Effector memory CD8-positive, alpha-beta T cell (primary cell): ENCODE data around the gene KRTAP5-3.

Source experiments
- ATAC-seq: fragments of 150-1000 bp; cut with Tn5 transposase; replicated peaks from 2 replicates; pipeline ENCODE4 v1.10.0; 2021; ENCODE audit warnings: mild to moderate bottlenecking, moderate library complexity
- DNase-seq, 3 experiments: peaks; one replicate each; pipeline ENCODE4 v3.0.0; 2021
- H3K27ac Mint-ChIP-seq, 2 donors: one replicate each; pipeline ENCODE4 v1.8.0; 2022; ENCODE audit warnings: mild to moderate bottlenecking in 2 of 2, mixed read lengths in 2 of 2, moderate library complexity in 2 of 2
- H3K27me3 Mint-ChIP-seq, 2 donors: one replicate each; pipeline ENCODE4 v1.8.0; 2022; ENCODE audit warnings: mixed read lengths in 2 of 2
- H3K36me3 Mint-ChIP-seq: one replicate; pipeline ENCODE4 v1.8.0; 2022; ENCODE audit warnings: mild to moderate bottlenecking, moderate library complexity, mixed read lengths; ENCODE audit not compliant: insufficient read depth
- H3K4me1 Mint-ChIP-seq, 2 donors: one replicate each; pipeline ENCODE4 v1.8.0; 2022; ENCODE audit warnings: low read depth in 2 of 2, mixed read lengths in 2 of 2
- H3K4me3 Mint-ChIP-seq, 2 donors: one replicate each; pipeline ENCODE4 v1.8.0; 2022; ENCODE audit warnings: mild to moderate bottlenecking in 2 of 2, mixed read lengths in 2 of 2, moderate library complexity in 2 of 2
- H3K9me3 Mint-ChIP-seq, 2 donors: one replicate each; pipeline ENCODE4 v1.8.0; 2022; ENCODE audit warnings: mixed read lengths in 2 of 2
- total RNA-seq, 9 experiments: gene quantifications; one replicate each; lab custom pipeline; 2026; lab: John Stamatoyannopoulos, UW

KRTAP5-3 gene, protein sequence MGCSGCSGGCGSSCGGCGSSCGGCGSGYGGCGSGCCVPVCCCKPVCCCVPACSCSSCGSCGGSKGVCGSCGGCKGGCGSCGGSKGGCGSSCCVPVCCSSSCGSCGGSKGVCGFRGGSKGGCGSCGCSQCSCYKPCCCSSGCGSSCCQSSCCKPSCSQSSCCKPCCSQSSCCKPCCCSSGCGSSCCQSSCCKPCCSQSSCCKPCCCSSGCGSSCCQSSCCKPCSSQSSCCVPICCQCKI
- total RNA-seq: 0 reads per million in 9 experiments

DNA sequence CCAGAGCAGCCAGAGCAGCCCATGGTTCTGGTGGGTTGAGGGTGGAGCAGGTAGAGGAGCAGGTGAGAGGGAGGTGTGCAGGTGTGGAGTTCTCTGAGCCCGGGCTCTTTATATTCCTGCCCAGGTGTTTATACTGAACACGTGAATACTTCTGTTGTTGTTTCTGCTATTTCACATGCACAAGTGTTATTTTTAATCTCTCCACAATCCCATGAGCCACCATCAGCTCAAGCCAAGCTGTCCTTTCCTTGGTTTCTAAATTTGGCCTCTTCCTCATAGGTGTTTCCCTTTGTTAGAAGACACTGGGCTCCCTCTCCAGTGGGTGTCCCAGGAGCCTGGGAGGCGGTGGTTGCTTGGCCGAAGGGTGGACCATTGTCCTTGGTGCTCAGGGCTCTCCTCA lies at the start of gene KRTAP5-3:
Gene KRTAP5-3, minus strand, starts transcription at position 101 of the 400 bp plus-strand sequence. Its CDS starts 78 bp downstream, at position 23.
- ATAC-seq: no peak
- H3K36me3 Mint-ChIP-seq: no peaks in the 10 kb centered on the region
- H3K27ac Mint-ChIP-seq: no peak within 1 kb of the TSS
- H3K4me1 Mint-ChIP-seq: peaks cover 8 to 12% of the 10 kb centered on the region in 2 donors
- H3K4me3 Mint-ChIP-seq: no peak within 1 kb of the TSS
- peaks cover 35 to 36% of the 10 kb centered on the region in 2 donors for H3K27me3 Mint-ChIP-seq
- DNase-seq: no peak
- H3K9me3 Mint-ChIP-seq: no peaks in the 10 kb centered on the region

DNA sequence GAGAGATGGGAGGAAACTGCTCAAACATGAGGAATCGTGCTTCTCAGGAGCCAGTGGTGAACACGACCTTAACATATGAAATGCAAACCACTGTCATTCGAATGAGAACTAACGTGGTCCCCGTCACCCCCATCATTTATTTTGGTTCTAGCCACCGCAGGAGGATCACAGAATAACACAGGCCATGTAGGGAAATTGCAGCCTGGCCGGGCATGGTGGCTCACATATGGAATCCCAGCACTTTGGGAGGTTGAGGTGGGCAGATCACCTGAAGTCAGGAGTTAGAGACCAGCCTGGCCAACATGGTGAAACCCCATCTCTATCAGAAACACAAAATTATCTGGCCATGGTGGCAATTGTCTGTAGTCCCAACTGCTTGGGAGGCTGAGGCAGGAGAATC lies 48.4 kb upstream of the KRTAP5-3 start:
- H3K27me3 Mint-ChIP-seq: peaks cover 41 to 89% of the 10 kb centered on the region in 2 donors
- no peak overlapping the region for H3K4me3 Mint-ChIP-seq
- ATAC-seq (no peak), DNase-seq (no peak)
- H3K9me3 Mint-ChIP-seq: no peaks in the 10 kb centered on the region
- H3K27ac Mint-ChIP-seq: no peak overlapping the region
- H3K4me1 Mint-ChIP-seq: peaks cover 8 to 9% of the 10 kb centered on the region in 2 donors
- H3K36me3 Mint-ChIP-seq: peaks cover 4% of the 10 kb centered on the region

DNA sequence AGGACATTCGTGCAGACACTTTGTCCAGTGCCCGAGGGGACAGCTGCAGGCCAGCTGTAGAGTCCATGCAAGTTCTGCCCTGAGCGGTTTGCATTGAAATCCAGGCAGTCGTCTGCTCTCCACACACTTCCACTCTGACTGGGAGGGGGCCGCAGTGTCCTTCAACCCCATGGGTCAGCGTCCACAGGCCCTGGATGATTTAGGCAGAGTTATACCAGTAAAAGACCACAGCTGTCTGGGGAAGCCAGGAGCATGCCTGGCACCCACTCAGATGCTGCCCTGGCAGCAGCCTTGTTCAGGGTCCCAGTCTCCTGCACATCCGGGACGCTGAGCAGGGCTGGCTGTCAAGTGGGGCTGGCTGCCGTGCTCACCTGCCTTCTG lies 47.8 kb upstream of the KRTAP5-3 start:
- no peaks in the 10 kb centered on the region for H3K9me3 Mint-ChIP-seq
- no peak overlapping the region for H3K27ac Mint-ChIP-seq
- H3K4me1 Mint-ChIP-seq: peaks cover 8 to 9% of the 10 kb centered on the region in 2 donors
- no peak for ATAC-seq
- H3K4me3 Mint-ChIP-seq: no peak overlapping the region
- H3K36me3 Mint-ChIP-seq: peaks cover 4% of the 10 kb centered on the region
- H3K27me3 Mint-ChIP-seq: peaks cover 41 to 87% of the 10 kb centered on the region in 2 donors
- no peak for DNase-seq

DNA sequence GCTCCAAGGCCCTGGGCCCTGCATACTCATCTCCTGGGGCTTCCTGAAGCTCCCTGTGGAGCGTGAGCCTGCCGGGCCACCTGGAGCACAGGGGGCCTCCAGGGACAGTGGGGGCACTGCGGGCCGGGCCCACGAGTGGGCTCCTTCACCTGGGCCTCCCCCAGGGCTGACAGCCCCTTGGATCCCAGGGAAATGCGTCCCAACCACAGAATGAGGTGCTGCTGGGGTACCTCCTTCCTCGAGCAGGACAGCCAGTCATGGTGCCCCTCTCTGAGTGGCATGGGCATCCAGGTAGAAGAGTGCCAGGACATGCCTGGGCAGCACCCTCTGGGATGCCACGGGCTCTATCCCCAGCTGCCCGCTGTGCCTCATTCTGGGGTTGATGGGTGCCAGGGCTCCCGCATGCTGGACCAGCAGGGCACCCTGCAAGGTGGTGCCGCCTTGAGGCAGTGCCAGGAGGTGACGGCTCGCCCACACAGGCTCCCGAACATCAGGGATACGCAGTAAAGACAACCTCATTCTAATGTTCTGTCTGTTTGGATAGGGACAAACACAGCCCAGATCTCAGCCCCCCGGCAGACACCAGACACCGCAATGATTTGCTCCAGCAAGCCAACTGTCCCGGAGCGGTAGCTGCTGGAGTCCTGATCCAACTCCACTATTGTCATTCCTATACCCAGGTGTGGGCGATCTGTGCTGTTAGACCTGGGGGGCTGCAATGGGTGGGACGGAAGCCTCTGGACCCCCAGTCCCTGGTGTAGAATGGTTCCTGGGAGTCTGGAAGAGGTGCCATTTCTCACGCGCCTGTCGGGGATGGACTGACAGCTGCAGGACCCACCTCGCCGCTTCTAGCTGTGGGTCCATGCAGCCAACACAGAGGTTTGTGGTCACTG lies 47.2 kb upstream of the KRTAP5-3 start:
- peaks cover 8 to 9% of the 10 kb centered on the region in 2 donors for H3K4me1 Mint-ChIP-seq
- DNase-seq: no peak
- ATAC-seq: no peak
- H3K36me3 Mint-ChIP-seq: peaks cover 4% of the 10 kb centered on the region
- H3K9me3 Mint-ChIP-seq: no peaks in the 10 kb centered on the region
- peaks cover 38 to 87% of the 10 kb centered on the region in 2 donors for H3K27me3 Mint-ChIP-seq
- no peak overlapping the region for H3K27ac Mint-ChIP-seq
- no peak overlapping the region for H3K4me3 Mint-ChIP-seq

DNA sequence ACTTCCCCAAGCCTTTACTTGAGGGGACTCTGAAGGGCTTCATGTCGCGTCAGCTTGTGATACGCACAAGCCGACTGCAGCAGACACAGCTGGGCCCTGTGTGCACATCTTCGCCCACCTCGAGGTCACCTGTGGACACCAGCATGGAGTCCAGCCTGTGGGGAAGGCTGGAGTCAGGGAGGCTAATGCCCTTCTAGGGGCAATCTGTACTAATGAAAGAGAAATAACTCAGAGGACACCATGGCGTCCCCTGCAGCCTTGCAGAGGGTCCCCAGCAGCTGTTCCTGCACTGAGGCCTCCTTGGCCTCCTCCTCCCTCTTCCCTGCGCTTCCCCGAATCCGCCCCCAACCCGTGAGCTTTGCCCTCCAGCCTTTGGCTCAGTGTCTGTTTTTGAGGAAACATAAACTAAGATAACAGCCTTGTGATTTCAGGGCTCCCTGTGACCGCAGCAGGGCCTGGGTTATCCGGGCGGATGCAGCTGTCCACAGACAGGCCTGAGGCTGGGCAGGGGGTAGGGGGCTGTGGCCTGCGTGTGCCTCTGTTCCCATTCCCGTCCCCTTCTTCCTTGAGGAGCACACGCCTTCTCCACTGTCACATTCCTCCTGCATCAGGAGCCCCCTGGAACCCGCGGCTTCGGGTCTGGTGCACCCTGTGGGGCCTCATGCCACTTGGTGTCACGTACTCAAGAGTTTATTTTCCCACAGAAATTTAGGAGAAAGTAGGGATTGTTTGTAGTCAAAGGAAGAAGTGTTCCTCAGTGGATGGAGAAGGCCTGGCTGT lies 46.3 kb upstream of the KRTAP5-3 start:
- H3K27me3 Mint-ChIP-seq: peaks cover 30 to 79% of the 10 kb centered on the region in 2 donors
- no peak for ATAC-seq
- no peak overlapping the region for H3K27ac Mint-ChIP-seq
- H3K36me3 Mint-ChIP-seq: peaks cover 4% of the 10 kb centered on the region
- peaks cover 4 to 6% of the 10 kb centered on the region in 2 donors for H3K4me1 Mint-ChIP-seq
- no peak overlapping the region for H3K4me3 Mint-ChIP-seq
- no peak for DNase-seq
- H3K9me3 Mint-ChIP-seq: no peaks in the 10 kb centered on the region

DNA sequence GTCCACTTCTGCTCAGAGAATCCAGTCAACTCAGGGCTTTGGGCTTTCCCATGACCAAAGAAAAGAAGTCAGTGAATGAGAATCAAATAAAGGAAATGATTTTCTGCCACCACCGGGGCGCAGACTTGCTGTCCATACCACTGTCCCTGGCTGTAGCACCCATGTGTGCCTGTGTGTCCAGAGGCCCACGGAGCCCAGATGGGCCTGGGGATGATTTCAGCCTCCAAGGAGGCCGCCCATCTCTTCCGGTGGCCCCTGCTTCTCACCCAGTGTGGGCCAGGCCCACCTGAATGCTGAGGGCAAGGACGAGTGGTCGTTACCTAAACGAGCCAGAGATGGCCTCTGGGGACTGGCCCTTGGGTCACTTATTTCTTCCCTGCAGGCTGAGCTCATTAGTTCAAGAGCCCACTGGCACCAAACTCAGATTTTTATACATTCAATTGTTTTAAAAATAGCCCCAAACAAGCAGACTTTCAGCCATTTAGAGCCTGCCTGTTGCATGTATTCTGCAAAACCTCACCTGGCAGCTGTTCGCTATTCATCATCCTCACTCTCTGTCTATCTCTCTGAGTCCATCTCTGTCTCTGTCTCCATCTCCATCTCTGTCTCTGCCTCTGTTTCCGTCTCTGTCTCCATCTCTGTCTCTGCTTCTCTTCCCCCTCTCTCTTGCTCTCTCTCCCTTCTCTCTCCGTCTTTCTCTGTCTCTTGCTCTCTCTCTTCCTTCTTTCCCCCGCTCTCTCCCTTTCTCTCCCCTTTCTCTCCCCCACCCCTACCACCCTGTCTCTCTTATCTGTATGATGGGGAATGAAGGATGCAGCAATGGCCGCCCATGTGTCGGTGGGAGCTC lies 45.5 kb upstream of the KRTAP5-3 start:
- peaks cover 0 to 2% of the 10 kb centered on the region in 2 donors for H3K4me1 Mint-ChIP-seq
- DNase-seq: no peak
- peaks cover 4% of the 10 kb centered on the region for H3K36me3 Mint-ChIP-seq
- ATAC-seq: no peak
- H3K27ac Mint-ChIP-seq: no peak overlapping the region
- no peaks in the 10 kb centered on the region for H3K9me3 Mint-ChIP-seq
- peak overlapping the region in 1 of 2 donors; percentile 2 for H3K4me3 Mint-ChIP-seq
- H3K27me3 Mint-ChIP-seq: peaks cover 22 to 72% of the 10 kb centered on the region in 2 donors

DNA sequence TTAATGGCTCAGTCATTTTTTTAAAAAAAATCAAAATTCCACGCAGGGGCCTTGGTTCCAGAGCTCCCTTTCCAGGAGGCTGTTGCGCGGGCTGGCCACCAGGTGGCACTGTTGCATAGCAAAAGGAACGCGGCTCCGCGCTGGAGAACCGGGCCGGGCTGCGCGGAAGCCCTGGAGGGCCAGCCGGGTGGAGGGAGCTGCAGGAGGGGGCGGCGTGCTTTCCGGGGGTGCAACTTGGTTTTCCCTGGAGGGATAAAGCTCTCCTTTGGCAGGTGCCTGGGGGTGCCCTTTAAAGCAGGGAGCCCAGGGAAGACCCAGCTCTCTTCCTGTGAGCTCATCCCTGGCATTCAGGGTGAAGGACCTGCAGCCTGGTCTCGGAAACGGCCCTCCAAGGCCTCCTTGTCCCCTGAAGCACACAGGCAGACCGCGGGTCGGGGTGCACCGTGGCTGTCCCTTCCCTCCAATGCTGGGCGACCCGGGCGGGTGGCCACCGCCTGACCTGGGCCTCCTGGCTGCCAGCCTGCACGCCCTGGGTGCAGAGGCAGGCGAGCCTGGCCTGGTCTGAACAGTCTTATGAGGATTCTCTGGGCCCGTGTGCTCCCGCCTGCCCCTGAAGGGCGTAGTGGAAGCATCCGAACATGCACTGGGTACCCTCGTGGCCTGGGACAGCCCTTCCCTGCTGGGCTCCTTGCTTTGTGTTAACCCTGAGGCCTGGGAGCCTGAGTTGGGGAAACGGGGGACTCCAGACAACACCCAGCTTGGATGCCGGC lies 44.7 kb upstream of the KRTAP5-3 start:
- Mint-ChIP-seq H3K27ac (no peak overlapping the region), H3K4me3 (no peak overlapping the region), H3K4me1 (peaks cover 0 to 2% of the 10 kb centered on the region in 2 donors), H3K9me3 (no peaks in the 10 kb centered on the region), H3K27me3 (peaks cover 14 to 72% of the 10 kb centered on the region in 2 donors), H3K36me3 (peaks cover 4% of the 10 kb centered on the region)
- DNase-seq (peak; percentile 80 to 82 (median 81)), ATAC-seq (peak; percentile 92)

DNA sequence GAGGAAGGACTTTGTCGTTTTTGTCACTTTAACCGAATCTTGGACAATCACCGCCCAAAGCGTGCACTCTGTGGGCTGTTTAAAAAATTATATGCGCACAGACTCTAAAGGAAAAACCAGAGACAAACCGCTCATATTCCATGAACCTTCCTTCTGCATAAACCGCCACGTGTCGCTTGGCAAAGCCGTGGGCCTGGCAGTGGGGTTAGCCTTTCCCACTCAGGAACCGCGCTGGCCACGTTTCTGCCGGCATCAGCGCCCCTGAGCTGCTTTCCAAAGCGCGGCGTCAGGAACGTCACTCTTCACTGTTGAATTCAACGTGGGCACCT lies 44.1 kb upstream of the KRTAP5-3 start:
- Mint-ChIP-seq H3K4me3 (no peak overlapping the region), H3K27me3 (peaks cover 14 to 71% of the 10 kb centered on the region in 2 donors), H3K9me3 (no peaks in the 10 kb centered on the region), H3K27ac (no peak overlapping the region), H3K36me3 (peaks cover 8% of the 10 kb centered on the region), H3K4me1 (peaks cover 0 to 2% of the 10 kb centered on the region in 2 donors)
- DNase-seq: no peak
- no peak for ATAC-seq

DNA sequence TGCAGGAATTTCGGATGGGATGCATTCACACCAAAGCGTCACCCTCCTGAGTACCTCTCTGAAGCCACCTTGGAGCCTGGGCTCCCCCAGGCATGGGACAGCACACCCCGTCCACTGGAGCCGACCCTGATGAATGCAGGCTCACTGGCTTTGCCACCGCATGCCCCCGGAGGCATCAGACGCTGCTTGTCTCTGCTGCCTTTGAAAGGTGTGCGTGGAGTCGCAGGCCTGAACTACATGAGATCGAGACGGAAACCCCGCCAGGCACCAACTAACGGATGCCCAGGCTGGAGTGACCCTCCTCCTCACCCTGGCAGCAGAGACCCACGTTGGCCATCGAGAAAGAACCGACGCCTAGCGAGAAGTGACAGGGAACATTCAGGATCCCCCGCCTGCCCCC lies 43.8 kb upstream of the KRTAP5-3 start:
- Mint-ChIP-seq H3K4me3 (no peak overlapping the region), H3K27me3 (peaks cover 14 to 71% of the 10 kb centered on the region in 2 donors), H3K4me1 (peaks cover 0 to 2% of the 10 kb centered on the region in 2 donors), H3K9me3 (no peaks in the 10 kb centered on the region), H3K27ac (no peak overlapping the region), H3K36me3 (peaks cover 8% of the 10 kb centered on the region)
- no peak for ATAC-seq
- DNase-seq: no peak

DNA sequence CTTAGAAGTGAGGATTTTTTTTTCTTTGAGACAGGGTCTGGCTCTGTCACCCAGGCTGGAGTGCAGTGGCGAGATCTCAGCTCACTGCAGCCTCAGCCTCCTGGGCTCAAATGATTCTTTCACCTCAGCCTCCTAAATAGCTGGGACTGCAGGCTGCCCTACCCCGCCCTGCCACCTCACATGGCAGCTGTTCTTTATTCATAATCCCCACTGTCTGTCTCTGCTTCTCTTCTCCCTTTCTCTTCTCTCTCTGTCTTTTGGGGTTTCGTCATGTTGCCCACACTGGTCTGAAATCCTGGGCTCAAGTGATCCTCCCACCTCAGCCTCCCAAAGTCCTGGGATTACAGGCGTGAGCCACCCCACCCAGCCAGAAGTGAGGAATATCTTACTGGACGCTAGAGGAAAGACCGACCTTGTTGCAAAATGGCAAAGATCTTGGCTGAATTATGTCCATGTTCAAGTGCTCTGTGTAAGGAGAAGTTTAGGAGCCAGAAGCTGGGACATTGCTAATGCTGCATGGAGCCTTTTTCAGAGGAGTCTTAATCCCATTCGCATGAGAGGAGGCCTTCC lies 43.2 kb upstream of the KRTAP5-3 start:
- DNase-seq: no peak
- ATAC-seq: no peak
- Mint-ChIP-seq H3K36me3 (peaks cover 3% of the 10 kb centered on the region), H3K4me3 (no peak overlapping the region), H3K4me1 (peaks cover 0 to 2% of the 10 kb centered on the region in 2 donors), H3K27me3 (peaks cover 14 to 69% of the 10 kb centered on the region in 2 donors), H3K27ac (no peak overlapping the region), H3K9me3 (no peaks in the 10 kb centered on the region)

DNA sequence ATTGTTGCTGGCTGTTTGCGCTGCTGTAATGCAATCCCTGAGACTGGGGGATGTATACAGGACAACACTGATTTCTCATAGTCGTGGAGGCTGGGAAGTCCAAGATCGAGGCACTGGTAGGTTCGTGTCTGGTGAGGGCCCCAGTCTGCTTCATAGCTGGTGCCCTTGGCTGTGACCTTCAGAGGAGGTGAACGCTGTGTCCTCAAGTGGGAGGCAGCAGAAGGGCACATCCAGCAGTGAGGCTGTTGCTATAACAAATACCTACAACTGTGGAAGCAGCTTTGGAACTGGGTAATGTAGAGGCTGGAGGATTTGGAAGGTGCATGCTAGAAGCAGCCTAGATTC lies 42.6 kb upstream of the KRTAP5-3 start:
- H3K27ac Mint-ChIP-seq: no peak overlapping the region
- H3K4me3 Mint-ChIP-seq: no peak overlapping the region
- no peaks in the 10 kb centered on the region for H3K9me3 Mint-ChIP-seq
- DNase-seq (no peak), ATAC-seq (no peak)
- H3K4me1 Mint-ChIP-seq: peaks cover 0 to 2% of the 10 kb centered on the region in 2 donors
- H3K27me3 Mint-ChIP-seq: peaks cover 14 to 63% of the 10 kb centered on the region in 2 donors
- H3K36me3 Mint-ChIP-seq: peaks cover 3% of the 10 kb centered on the region
